ENCODE results near the gene CXCL10. TPM values are rescaled to one million over a fixed set of nuclear protein-coding genes. Genes with fewer than 3 reads are reported as not detected.
"Not testable (repeated sequence)": the region's sequence is repeated elsewhere in the genome, so short reads cannot be mapped to it uniquely, and the experiment has no call there.

The CXCL10 gene
- total and polyA plus RNA-seq, 4 donors = 0.84 to 9.4 (median 1.2) TPM

- H3K36me3 ChIP-seq (ENCODE audit: control insufficient read depth in 4 of 4, insufficient read depth in 3 of 4, low read depth in 1 of 4, low read length in 3 of 4); H3K27me3 ChIP-seq (ENCODE audit: control insufficient read depth in 4 of 4, insufficient read depth in 4 of 4, low read length in 3 of 4); H3K9ac ChIP-seq (ENCODE audit: low read depth in 1 of 2, low read length in 2 of 2); H3K9me3 ChIP-seq (ENCODE audit: control insufficient read depth in 4 of 4, low read length in 3 of 4); H3K4me3 ChIP-seq (ENCODE audit: low read depth in 1 of 3, low read length in 3 of 3); H3K4me1 ChIP-seq (ENCODE audit: control insufficient read depth in 4 of 4, insufficient read depth in 4 of 4, low read length in 3 of 4); DNase-seq (ENCODE audit: low spot score); H3K27ac ChIP-seq (ENCODE audit: low read depth in 1 of 2, low read length in 2 of 2): not testable (repeated sequence)
- WGBS = 85% methylated on average over 4 of the region's 4 CpGs
Measured at GRCh38 chr4:76044686-76045085, 21.4 kb upstream of the CXCL10 start.

- H3K36me3 ChIP-seq (ENCODE audit: control insufficient read depth in 4 of 4, insufficient read depth in 3 of 4, low read depth in 1 of 4, low read length in 3 of 4); H3K27me3 ChIP-seq (ENCODE audit: control insufficient read depth in 4 of 4, insufficient read depth in 4 of 4, low read length in 3 of 4); H3K4me1 ChIP-seq (ENCODE audit: control insufficient read depth in 4 of 4, insufficient read depth in 4 of 4, low read length in 3 of 4); H3K9ac ChIP-seq (ENCODE audit: low read depth in 1 of 2, low read length in 2 of 2); H3K27ac ChIP-seq (ENCODE audit: low read depth in 1 of 2, low read length in 2 of 2); H3K9me3 ChIP-seq (ENCODE audit: control insufficient read depth in 4 of 4, low read length in 3 of 4); DNase-seq (ENCODE audit: low spot score); H3K4me3 ChIP-seq (ENCODE audit: low read depth in 1 of 3, low read length in 3 of 3): not testable (repeated sequence)
- WGBS = 97% methylated on average over 18 of the region's 18 CpGs
Measured at GRCh38 chr4:76043306-76043705, 20.0 kb upstream of the CXCL10 start.

DNA sequence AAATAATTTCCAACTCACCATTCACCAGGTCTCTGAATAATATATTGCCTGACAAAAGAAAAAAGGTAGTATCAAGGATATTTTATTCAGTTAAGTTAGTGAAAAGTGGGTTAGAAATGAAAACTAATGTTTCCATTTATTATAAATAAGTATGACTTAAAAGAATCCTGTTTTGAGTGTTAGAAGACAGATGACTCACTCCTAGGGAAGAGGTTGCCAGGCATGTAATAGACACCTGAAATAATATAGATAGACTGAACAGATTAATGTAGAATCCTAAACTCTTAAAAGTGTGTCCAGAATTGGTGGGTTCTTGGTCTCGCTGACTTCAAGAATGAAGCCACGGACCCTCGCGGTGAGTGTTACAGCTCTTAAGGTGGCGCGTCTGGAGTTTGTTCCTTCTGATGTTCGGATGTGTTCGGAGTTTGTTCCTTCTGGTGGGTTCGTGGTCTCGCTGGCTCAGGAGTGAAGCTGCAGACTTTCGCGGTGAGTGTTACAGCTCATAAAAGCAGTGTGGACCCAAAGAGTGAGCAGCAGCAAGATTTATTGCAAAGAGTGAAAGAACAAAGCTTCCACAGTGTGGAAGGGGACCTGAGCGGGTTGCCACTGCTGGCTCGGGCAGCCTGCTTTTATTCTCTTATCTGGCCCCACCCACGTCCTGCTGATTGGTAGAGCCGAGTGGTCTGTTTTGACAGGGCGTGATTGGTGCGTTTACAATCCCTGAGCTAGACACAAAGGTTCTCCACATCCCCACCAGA is 19.1 kb upstream of the CXCL10 start:
- H3K36me3 ChIP-seq (ENCODE audit: control insufficient read depth in 4 of 4, insufficient read depth in 3 of 4, low read depth in 1 of 4, low read length in 3 of 4); DNase-seq (ENCODE audit: low spot score); H3K27me3 ChIP-seq (ENCODE audit: control insufficient read depth in 4 of 4, insufficient read depth in 4 of 4, low read length in 3 of 4); H3K4me3 ChIP-seq (ENCODE audit: low read depth in 1 of 3, low read length in 3 of 3); H3K9ac ChIP-seq (ENCODE audit: low read depth in 1 of 2, low read length in 2 of 2); H3K4me1 ChIP-seq (ENCODE audit: control insufficient read depth in 4 of 4, insufficient read depth in 4 of 4, low read length in 3 of 4); H3K27ac ChIP-seq (ENCODE audit: low read depth in 1 of 2, low read length in 2 of 2); H3K9me3 ChIP-seq (ENCODE audit: control insufficient read depth in 4 of 4, low read length in 3 of 4): not testable (repeated sequence)
- WGBS = 85% methylated on average over 17 of the region's 18 CpGs

GRCh38 chr4:76036855-76037254 is 13.6 kb upstream of the CXCL10 start:
- Histone ChIP-seq H3K27ac (ENCODE audit: low read depth in 1 of 2, low read length in 2 of 2) (no peak overlapping the region), H3K4me1 (ENCODE audit: control insufficient read depth in 4 of 4, insufficient read depth in 4 of 4, low read length in 3 of 4) (no peaks in the 10 kb centered on the region), H3K36me3 (ENCODE audit: control insufficient read depth in 4 of 4, insufficient read depth in 3 of 4, low read depth in 1 of 4, low read length in 3 of 4) (no peaks in the 10 kb centered on the region), H3K9ac (ENCODE audit: low read depth in 1 of 2, low read length in 2 of 2) (no peak overlapping the region), H3K27me3 (ENCODE audit: control insufficient read depth in 4 of 4, insufficient read depth in 4 of 4, low read length in 3 of 4) (no peaks in the 10 kb centered on the region), H3K9me3 (ENCODE audit: control insufficient read depth in 4 of 4, low read length in 3 of 4) (no peaks in the 10 kb centered on the region), H3K4me3 (ENCODE audit: low read depth in 1 of 3, low read length in 3 of 3) (no peak overlapping the region)
- TF ChIP-seq RAD21 (IDR thresholded peaks at IDR 0.05) = no peak
- TF ChIP-seq FOXA2 (IDR thresholded peaks at IDR 0.05) = no peak
- TF ChIP-seq JUND (IDR thresholded peaks at IDR 0.05) = no peak
- no peak for TF ChIP-seq HNF4G (IDR thresholded peaks at IDR 0.05)
- TF ChIP-seq, protein P1, sequence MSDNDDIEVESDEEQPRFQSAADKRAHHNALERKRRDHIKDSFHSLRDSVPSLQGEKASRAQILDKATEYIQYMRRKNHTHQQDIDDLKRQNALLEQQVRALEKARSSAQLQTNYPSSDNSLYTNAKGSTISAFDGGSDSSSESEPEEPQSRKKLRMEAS (IDR thresholded peaks at IDR 0.05) = no peak
- TF ChIP-seq TAF1 (conservative IDR thresholded peaks at IDR 0.05) = no peak
- no peak for TF ChIP-seq NR2F2 (IDR thresholded peaks at IDR 0.05)
- TF ChIP-seq, protein P2, sequence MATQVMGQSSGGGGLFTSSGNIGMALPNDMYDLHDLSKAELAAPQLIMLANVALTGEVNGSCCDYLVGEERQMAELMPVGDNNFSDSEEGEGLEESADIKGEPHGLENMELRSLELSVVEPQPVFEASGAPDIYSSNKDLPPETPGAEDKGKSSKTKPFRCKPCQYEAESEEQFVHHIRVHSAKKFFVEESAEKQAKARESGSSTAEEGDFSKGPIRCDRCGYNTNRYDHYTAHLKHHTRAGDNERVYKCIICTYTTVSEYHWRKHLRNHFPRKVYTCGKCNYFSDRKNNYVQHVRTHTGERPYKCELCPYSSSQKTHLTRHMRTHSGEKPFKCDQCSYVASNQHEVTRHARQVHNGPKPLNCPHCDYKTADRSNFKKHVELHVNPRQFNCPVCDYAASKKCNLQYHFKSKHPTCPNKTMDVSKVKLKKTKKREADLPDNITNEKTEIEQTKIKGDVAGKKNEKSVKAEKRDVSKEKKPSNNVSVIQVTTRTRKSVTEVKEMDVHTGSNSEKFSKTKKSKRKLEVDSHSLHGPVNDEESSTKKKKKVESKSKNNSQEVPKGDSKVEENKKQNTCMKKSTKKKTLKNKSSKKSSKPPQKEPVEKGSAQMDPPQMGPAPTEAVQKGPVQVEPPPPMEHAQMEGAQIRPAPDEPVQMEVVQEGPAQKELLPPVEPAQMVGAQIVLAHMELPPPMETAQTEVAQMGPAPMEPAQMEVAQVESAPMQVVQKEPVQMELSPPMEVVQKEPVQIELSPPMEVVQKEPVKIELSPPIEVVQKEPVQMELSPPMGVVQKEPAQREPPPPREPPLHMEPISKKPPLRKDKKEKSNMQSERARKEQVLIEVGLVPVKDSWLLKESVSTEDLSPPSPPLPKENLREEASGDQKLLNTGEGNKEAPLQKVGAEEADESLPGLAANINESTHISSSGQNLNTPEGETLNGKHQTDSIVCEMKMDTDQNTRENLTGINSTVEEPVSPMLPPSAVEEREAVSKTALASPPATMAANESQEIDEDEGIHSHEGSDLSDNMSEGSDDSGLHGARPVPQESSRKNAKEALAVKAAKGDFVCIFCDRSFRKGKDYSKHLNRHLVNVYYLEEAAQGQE (IDR thresholded peaks at IDR 0.05) = no peak
- TF ChIP-seq YY1 (IDR thresholded peaks at IDR 0.05) = no peak
- no peak for TF ChIP-seq RXRA (IDR thresholded peaks at IDR 0.05)
- TF ChIP-seq, protein P3, sequence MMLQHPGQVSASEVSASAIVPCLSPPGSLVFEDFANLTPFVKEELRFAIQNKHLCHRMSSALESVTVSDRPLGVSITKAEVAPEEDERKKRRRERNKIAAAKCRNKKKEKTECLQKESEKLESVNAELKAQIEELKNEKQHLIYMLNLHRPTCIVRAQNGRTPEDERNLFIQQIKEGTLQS (IDR thresholded peaks at IDR 0.05) = no peak
- no peak for DNase-seq (ENCODE audit: low spot score)
- WGBS = 95% methylated on average over 3 of the region's 3 CpGs

Measured in liver (tissue), 9 donors.